GM21526 (cell line): ENCODE data around the gene APOBEC3B.
"Not testable (repeated sequence)": the region's sequence is repeated elsewhere in the genome, so short reads cannot be mapped to it uniquely, and the experiment has no call there.

Experiments used
- ATAC-seq: cut with Tn5 transposase; IDR thresholded peaks from one replicate; pipeline ENCODE4 v1.9.1; 2021; ENCODE audit warnings: moderate library complexity; ENCODE audit not compliant: unreplicated experiment, low FRiP score

The APOBEC3B gene

GRCh38 chr22:38965614-38966379, 16.4 kb upstream of the APOBEC3B start:
- ATAC-seq: no peak

GRCh38 chr22:38966380-38966702, 15.8 kb upstream of the APOBEC3B start:
- ATAC-seq: no peak

- no peak for ATAC-seq
Observed at GRCh38 chr22:38966942-38967341, 15.2 kb upstream of the APOBEC3B start.

- ATAC-seq: no peak
Observed at GRCh38 chr22:38967451-38968450, 14.4 kb upstream of the APOBEC3B start.

GRCh38 chr22:38968801-38969200, 13.3 kb upstream of the APOBEC3B start:
- ATAC-seq: no peak

- no peak for ATAC-seq
Observed at GRCh38 chr22:38970551-38970950, 11.6 kb upstream of the APOBEC3B start.

- no peak for ATAC-seq
Observed at GRCh38 chr22:38971202-38971601, 10.9 kb upstream of the APOBEC3B start.

GRCh38 chr22:38971791-38972190, 10.4 kb upstream of the APOBEC3B start:
- no peak for ATAC-seq

- ATAC-seq: no peak
Observed at GRCh38 chr22:38972558-38972957, 9.6 kb upstream of the APOBEC3B start.

- ATAC-seq: no peak
Observed at GRCh38 chr22:38973289-38974169, 8.6 kb upstream of the APOBEC3B start.

- ATAC-seq: no peak
Observed at GRCh38 chr22:38974170-38974825, 7.8 kb upstream of the APOBEC3B start.

GRCh38 chr22:38974826-38975175, 7.3 kb upstream of the APOBEC3B start:
- ATAC-seq: no peak

GRCh38 chr22:38977289-38977688, 4.9 kb upstream of the APOBEC3B start:
- ATAC-seq: not testable (repeated sequence)

GRCh38 chr22:38980587-38980986, 1.6 kb upstream of the APOBEC3B start:
- not testable (repeated sequence) for ATAC-seq

- no peak for ATAC-seq
Observed at GRCh38 chr22:38981005-38981991, 849 bp upstream of the APOBEC3B start.

GRCh38 chr22:38984224-38984623, 2.1 kb downstream of the APOBEC3B start:
- ATAC-seq: no peak

GRCh38 chr22:38984784-38985757, 2.9 kb downstream of the APOBEC3B start:
- ATAC-seq: peak; percentile 59

GRCh38 chr22:38986629-38987028, 4.5 kb downstream of the APOBEC3B start:
- no peak for ATAC-seq
